ENCODE measurements around the gene SMARCD1.

DNA sequence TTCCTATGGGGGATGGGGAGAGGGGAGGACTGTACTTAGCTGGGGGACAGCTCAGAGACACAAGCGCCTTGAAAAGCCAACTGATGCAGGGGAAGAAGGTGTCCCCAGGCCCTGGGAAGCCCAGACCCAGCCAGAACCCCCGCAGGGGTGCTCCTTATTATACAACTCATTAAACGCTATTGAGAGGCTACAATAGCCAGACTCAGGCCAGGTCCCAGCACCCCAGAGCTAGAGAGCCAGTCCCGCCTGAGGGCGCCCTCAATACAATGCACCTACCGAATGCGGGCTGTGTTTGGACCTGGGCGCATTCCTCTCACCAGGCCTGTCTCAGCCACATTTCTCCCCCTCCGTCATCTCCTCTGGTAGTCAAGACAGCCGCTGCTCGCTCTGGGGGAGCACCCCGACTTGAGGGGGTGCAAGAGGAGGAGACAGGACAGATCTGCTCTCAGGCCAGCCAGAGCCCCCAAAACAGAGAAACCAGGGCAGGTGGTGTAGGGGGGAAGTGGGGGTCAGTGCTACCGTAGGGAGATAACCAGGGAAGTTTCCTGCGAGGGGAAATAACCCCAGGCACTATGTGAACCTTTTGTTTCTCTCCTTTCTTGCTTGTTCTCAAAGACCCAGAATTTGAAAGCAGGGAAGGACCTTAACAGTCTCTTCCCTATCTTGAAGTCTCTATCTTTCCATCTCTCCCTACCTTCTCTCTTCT lies 33.9 kb upstream of the SMARCD1 start:
- no peak for TF ChIP-seq CTCF (conservative IDR thresholded peaks at IDR 0.05)
- TF ChIP-seq ZFX (IDR thresholded peaks at IDR 0.05) = no peak

All from C4-2B (cell line).